Dedifferentiated amniotic fluid mesenchymal stem cell (primary cell): ENCODE data around the gene TMEM198.

Experiments
- DNase-seq: peaks from one replicate; pipeline ENCODE4 v3.0.0-alpha.2; 2016; ENCODE audit errors: extremely low spot score

The TMEM198 gene

DNA sequence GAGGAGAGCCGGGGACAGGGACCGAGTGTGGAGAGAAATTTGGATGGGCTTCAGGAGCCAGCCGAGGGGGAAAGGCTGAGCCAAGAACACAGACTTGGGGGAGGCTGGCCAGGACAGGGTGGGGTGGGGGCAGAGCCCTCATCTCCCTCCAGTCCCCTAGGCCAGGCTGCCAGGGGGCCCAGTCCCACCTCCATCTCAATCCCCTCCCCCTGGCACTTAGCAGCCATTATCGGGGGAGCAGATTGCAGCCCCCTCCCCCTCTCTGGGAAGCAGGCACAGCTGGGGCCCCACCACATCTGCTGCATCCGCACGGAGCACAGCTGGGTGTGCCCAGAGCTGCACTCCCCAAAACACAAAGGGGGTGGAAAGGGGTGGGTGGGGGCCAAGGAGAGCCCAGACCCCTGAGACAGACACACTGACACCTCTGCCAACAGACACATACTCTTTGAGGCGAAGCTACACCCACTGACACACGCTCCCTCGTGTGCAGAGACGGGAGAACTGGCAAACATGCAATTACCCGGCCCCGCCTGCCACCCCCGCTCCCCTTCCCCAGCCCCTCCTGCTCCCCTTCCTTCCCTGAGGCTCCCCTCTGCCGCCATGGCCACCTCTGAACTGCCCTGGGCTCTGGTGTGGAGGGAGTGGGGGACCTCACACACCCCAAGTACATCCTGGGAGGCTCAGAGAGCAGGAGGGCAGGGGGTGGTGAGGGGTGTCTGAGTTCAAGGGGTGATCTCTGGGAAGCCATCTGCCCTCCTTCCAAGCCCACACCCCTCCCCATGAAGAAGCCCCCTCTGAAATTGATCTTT, 34.7 kb upstream of the TMEM198 start:
- no peak for DNase-seq

DNA sequence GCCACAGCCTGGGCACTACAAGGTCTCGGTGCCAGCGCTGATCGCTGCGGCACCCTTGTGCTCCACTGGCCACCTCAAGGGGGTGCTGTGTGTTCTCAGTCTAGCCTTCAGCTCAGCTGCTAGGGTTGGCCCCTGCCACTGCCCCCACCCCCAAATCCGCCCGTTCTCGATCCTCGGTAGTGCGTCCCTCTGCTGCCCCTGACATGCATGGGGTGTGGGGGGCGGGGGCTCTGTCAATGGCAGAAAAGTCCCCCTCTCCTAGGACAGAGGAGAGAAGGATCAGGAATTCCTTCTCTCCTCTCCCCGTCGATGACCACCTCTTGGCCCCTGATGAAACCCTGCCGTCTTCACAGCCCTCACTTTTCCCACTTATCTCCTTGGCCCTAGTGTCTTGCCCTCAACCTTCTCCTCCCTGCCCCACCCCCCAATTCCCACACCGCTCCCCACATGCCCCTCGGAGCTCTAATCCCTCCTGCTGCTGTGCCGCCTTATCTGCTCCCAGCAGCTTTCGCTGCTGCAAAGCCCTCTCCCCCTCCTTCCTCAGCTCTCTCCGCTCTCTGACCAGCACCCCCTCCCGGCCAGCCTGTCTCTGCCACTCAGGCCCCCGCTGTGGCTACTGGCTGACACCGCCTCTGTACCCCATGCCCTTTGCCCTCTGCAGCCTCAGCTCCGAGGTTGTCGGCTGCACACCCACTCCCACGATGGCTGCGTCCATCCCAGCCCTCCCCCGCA, 33.9 kb upstream of the TMEM198 start:
- DNase-seq, result peak; percentile 26

GRCh38 chr2:219510512-219511135, 33.2 kb upstream of the TMEM198 start:
- no peak for DNase-seq

- no peak for DNase-seq
Observed at GRCh38 chr2:219511547-219512325, 32.1 kb upstream of the TMEM198 start.

DNA sequence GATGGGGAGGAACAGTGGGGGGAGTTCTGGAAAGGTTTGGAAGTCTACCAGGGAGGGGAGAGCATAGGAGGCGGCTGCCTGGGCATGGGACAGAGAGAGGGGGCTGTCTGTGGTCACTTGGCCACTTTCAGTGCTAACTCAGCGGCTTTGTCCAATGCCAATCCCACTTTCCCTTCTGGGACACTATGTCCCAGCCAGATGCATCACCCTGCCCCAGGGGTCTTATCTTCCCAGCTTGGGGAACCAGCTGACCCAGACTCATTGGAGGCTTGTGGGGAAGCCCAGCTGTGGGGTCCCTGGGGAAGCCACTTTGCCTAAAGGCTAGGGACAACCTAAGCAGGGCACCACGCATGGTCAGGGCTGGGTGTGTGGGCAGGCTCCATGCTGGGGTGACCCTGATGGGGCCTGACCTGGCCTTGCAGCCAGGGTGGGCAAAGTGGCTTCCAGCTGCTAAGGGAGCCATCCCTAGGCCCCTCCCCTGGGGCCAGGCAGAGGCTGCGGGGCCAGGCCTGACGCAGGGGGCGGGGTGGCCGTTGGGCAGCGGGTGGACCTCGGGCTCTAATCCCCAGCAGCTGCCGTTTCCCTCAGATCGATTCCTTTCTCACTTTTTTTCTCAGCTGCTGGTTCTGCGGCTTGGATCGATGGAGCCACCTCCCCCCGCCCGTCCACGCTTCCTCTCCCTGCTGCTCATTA, 31.2 kb upstream of the TMEM198 start:
- no peak for DNase-seq

- no peak for DNase-seq
Observed at GRCh38 chr2:219513787-219514186, 30.0 kb upstream of the TMEM198 start.

DNA sequence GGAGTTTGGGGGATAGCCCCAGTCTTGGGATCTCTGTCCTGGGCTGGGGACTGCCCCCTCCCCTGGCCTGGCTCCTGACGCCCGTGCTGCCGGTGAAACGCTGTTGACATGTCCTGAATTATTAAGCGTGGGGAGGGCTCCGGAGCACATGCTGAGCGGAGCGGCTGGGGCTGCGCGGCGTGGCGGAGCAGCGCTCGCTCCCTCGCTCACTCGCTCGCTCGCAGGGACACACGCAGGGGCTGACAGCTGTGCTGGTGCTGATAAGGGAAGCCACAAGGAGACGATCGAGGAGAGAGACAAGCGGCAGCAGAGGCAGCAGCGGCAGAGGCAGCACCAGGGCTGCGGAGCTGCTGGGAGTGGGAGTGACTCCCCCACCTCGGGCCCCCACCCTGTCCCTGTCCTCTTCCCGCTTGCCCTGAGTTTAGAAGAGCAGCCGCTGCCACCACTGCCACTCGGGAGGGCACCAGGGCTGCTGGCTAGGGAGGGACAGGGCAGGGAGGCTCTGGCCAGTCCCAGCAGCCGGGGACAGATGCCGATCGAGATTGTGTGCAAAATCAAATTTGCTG, 29.5 kb upstream of the TMEM198 start, which contains the start of gene ASIC4:
Gene ASIC4, plus strand, starts transcription at position 287 of the 566 bp plus-strand sequence. Its CDS starts 243 bp downstream, at position 530.
- no peak for DNase-seq

DNA sequence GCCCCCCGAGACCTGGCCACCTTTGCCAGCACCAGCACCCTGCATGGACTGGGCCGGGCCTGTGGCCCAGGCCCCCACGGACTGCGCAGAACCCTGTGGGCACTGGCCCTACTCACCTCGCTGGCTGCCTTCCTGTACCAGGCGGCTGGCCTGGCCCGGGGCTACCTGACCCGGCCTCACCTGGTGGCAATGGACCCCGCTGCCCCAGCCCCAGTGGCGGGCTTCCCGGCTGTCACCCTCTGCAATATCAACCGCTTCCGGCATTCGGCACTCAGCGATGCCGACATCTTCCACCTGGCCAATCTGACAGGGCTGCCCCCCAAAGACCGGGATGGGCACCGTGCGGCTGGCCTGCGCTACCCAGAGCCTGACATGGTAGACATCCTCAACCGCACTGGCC, 29.0 kb upstream of the TMEM198 start:
- no peak for DNase-seq

DNA sequence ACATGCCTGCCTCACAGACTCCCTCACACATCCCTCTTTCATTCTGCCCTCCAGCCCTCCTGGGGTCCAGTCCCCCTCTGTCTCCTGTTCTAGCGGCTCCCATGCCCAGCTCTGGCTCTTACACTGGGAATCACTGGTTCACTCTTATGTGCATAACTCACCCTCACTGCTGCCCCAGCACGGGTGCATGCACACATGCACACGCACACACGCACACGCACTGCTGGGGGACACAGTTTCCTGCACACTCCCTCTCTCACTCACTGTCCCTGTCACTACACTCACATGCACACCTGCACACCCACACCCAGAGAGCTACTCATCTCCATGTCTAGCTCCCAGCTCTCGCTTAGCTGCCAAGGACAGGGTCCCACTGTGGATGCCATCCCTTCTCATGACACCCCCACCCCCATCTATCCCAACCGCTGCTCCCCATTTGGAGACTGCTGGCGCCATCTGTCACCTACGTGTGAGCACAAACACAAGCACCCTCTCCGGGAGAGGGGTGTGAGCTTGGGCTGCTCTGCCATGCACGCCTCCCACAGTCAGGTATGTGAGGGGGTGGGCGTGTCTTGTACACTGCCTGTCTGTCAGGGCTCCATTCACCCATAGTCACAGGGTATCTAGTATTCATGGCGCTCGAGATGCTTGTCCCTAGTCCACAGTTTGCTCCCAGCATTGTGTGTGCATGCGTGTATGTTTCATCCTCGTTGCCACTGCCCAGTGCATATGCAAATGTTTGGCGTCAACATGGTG, 27.8 kb upstream of the TMEM198 start:
- DNase-seq, result no peak

GRCh38 chr2:219516888-219517287, 26.9 kb upstream of the TMEM198 start:
- DNase-seq, result no peak

DNA sequence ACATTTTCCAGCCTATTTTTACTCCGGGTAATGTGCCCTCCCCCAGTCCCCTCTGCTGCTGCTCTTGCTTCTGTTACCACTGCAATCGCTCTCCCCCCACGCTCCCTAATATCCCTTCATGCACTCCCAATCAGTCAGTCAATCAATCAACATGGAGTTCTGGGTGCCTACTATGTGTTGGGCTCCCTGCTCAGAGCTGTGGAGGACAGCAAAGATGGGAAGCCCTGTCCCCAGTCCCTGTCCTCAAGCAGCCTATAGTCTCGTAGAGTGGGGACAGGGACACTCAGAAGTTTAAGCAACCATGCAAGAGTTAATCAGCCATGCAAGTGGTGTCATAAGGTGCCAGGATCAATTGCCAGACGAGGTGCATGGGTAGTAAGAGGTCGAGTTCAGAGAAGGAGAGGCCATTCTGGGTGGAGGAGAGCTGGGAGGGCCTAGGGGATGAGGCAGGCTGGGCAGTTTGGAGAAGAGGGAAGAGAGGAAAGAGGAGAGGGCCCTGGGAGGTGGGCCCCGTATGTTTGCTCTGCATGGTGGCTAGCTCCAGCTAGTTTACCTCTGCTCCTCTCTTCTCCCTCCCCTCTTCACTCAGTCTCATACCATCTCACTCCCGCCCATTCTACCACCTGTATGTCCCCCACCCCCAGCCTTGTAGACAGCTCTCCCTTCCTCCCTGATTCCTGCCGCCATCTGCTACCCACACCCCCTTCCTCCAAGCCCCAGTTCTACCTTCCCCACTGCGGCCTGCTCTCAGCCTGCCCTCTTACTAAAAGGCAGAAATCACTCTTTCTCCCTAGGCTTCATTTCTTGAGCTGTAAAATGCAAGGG, 25.7 kb upstream of the TMEM198 start:
- DNase-seq, result no peak

DNA sequence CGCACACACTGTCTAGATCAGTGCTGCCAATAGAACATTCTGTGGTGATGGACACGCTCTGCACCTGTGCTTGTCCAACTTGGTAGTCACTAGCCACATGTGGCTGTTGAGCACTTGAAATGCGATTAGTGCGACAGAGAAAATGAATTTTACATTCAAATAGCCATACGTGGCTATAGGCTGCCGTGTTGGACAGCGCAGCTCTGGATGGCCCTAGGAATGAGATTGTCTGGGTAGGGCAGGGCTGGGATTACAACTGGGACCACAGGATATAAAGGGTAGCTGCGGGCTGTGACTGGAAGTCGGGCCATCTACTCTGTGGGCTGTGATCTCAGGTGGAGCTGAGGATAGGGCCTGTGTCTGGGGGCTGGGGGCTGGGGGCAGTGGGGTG, 24.3 kb upstream of the TMEM198 start:
- DNase-seq, result no peak

DNA sequence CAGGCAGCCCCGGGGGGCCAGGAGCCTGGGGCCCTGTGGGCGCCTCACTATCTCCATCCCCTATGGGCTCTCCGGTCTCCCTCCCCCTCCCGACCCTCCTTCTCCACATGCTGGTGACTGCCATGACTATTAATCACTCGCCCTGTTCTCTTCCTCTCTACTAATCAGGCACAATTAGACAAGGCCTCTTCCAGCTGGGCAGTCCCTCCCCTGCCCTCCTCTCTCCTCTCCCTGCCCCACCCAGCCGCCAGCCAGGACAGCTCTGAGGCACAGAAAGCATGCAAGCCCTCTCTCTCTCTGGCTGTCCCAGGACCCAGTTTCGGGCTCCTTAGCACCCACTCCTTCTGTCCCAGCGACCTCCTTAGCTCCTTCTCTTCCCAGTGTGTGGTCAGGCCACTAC, 23.7 kb upstream of the TMEM198 start:
- DNase-seq, result no peak

GRCh38 chr2:219521066-219521880, 22.6 kb upstream of the TMEM198 start:
- DNase-seq, result no peak

- DNase-seq, result no peak
Observed at GRCh38 chr2:219522111-219523030, 21.5 kb upstream of the TMEM198 start.

DNA sequence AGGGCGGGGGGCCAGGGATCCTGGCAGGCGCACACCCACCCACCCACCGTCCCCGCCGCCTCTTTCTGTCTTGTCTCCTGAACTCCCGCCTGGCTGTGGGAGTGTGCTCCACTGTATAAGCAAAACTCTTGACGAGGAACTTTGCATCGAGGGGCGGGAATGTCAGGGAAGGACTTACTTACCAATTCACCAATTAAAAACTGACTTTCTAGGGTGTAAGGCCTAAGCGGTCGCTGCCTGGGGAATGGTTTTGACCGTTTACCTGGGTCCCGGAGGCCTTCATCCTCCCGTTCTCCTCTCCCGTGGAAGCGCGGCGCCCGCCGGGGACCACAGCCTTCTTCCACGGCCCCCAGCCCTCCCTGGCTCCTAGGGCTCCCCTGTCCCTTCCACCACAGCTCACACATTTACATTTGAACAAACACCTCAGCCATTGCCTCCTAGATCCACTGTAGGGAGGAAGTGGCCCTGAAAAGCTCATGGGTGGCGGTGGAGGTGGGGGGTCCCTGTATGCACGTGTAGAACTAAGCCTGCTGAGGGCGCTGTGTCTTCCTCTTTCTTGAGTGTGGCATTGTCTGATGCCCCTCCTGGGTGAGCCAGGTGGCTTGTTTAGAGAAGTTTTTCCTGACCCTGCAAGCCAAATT, 20.7 kb upstream of the TMEM198 start:
- no peak for DNase-seq

GRCh38 chr2:219524817-219525216, 19.0 kb upstream of the TMEM198 start:
- DNase-seq, result no peak
